Fibroblast of skin of scalp (primary cell): ENCODE measurements around the gene ADAMTS8.
"Not testable (repeated sequence)": the region's sequence is repeated elsewhere in the genome, so short reads cannot be mapped to it uniquely, and the experiment has no call there.

Source experiments
- DNase-seq: peaks from one replicate; pipeline ENCODE4 v3.0.0-alpha.2; 2013

ADAMTS8 gene

GRCh38 chr11:130438401-130439159 lies 10.2 kb upstream of the ADAMTS8 start:
- DNase-seq = not testable (repeated sequence)

DNA sequence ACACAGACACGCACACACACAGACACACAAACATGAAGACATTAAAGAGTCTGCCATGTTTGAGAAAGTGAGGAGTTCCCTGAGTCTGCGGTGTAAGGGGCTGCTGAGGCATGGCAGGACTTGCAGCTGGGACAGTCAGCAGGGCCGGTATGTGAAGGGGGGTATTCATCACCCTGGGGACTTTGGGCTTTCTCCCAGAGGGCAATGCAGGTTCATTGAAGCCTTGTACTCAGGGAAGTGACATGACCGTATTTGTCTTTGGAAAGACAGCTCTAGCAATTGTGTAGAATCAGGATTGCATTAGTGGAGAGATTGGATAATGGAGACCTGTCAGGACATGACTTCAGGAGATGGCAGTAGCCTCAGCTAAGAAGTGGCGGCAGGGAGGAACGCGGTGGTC lies 9.4 kb upstream of the ADAMTS8 start:
- no peak for DNase-seq

DNA sequence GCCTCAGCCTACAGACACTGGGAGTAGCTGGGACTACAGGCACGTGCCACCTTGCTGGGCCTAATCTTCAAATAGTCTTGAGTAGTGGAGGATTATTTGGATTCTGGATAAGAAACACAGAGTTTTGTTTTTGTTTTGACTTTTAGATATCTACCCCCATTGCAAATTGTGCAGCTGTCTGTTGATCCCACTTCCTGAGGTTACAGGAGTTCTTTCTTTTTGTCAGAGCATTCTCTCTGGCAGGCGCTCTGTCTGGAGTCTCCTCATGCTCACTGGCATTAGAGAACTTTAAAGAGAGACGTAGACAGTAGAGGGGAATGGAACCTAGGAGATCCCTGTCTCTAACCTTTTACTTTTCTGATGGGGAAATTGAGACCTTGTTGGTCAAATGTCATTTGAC lies 7.8 kb upstream of the ADAMTS8 start:
- no peak for DNase-seq

DNA sequence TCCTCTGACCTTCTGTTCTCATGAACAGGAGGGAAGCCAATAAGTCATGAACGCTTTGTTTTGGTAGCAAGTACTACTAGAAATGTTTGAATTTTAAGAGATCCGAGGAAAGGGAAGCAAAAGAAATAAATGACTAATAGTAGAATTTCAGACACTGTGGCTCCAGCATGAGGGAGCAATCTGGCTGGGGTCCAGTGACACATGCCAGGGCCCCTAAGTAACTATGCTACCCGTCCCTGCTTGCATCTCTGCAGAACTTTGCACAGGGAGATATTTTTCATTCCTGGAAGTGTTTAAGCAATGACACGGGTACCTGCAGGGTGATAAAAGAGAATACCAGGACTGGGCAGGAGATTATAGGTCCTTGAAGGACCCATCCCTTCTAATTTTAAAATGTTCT lies 7.3 kb upstream of the ADAMTS8 start:
- DNase-seq = peak; percentile 66

DNA sequence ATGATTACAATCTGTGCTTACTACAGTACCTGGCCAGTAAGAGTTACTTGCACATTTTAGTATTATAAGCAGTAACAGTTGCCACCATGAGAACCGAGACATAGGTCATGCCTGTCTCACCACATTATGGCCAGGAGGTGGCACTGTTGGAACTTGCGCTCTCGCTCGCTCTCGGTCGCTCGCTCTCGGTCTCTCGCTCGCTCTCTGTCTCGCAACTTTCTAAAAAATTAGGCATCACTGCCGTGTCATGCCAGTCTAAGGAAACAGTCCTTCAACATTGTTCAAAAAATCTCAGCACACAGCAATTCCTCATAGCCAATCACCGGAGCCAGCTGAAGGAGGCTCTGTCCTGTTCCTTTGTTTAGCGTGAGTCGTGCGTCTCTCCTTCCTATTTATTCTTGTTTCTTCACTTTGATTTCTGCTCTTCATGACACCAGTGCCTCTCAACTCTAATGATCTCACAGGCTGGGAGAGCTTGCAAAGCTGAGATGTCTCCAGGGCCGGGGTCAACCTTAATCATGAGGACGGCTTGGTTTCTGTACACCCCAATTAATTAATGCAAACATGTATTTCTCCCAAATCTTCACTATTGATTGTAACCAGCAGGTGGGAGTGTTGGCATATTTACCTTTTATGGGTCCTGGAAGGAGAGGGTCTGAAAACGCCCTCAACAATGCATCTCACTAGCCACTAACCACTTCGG lies 6.3 kb upstream of the ADAMTS8 start:
- peak; percentile 81 for DNase-seq

DNA sequence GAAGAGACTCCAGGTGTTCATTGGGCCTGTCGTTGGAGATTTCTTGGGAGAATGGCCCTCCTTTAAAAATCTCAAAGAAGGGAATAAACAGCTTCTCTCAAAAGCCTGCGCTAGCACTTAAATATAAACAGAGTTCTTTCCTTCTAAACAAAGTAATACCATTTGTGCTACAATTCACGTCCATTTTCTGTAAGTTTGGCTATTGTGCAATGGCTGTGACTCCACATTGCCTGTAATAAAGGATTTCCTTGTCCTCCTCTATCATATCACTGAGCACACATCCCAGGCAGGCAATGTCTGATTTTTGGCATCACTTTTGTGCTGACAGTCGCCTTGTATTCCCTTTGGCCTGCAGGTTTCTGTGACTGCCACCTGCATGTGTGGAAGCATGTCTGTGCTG lies 4.9 kb upstream of the ADAMTS8 start:
- no peak for DNase-seq

- peak; percentile 46 for DNase-seq
Observed at GRCh38 chr11:130431801-130432200, 3.4 kb upstream of the ADAMTS8 start.

GRCh38 chr11:130431331-130431773 lies 2.9 kb upstream of the ADAMTS8 start:
- DNase-seq = peak; percentile 55

DNA sequence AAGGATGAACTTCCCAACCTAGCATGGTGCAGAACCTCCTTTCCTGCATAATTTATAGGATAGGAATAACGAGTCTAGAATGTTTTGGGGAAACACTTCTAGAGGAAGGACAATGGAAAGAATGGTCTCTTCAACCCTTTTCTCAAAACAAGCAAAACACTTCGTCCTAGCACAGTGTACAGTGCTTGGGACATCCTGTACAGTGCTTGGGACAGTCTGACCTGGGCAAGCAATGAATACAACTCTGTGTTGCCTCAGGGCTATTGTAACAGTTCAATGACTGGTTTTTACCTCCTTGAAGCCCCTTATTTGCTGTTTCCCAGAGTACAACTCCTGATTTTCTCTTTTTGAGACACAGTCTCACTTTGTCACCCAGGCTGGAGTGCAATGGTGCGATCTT lies 1.6 kb upstream of the ADAMTS8 start:
- no peak for DNase-seq

- no peak for DNase-seq
Observed at GRCh38 chr11:130429120-130429681, 792 bp upstream of the ADAMTS8 start.

DNA sequence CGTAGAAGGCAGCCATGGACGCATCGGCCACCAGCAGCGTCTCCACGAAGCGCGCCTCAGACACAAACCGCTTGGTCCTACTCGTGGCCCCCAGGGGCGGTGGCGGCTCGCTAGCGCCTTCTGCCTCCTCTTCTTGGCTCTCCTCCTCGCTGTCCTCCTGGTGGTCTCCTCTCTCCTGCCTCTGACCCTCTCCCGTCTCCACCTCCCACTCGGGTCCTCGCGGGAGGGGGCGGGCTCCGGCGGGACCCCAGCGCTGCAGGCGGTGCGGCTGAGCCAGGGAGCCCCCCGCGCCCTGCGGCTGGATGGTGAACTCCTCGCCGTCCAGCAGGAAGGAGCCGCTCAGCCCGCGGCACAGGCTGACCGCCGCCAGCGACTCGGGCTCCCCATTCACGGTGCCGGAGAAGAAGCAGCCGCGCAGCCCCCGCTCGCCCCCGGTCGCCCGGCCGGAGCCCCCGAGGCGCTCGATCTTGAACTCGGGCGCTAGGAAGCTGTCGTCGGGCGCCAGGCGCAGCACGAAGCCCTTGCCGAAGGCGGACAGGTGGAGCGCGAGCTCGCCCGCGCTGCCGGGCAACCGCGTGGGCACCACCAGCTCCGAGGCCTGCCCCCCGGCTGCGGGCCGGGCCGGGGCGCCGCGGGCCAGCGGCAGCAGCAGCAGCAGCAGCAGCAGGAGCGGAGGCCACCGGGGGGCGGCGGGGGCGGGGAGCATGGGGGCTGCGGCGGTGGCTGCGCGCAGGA lies 661 bp downstream of the ADAMTS8 start:
- no peak for DNase-seq

- DNase-seq = no peak
Observed at GRCh38 chr11:130426837-130427341, 1.5 kb downstream of the ADAMTS8 start.

DNA sequence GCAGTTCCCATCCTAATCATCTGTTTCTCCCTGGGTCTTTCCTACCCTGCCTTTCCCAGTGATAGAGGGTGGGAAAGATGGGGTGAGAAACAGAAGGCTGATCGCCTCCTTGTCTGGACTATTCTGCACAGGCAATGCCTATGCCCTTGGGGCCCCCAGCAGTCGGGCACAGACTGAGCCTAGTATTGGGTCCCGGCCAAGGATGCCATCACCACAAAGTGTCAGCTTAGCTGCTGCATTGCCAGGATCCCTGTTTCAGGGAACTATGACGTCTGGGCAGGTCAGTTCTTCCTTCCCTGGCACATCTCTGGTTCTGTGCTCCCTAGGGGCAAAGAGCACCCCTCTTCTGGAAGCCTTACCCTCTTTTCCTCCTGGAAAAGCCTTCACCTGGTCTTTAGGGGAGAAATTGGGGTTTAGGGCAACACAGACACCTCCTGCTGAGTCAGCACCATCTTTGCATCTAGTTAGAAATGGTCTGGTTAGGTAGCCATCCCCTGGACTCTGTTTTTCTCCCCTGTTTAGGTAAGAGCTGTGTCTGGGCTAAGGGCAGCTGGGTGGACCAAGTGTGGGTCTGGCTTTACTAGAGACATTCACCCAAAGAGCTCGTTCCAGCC lies 2.1 kb downstream of the ADAMTS8 start:
- no peak for DNase-seq

- DNase-seq = no peak
Observed at GRCh38 chr11:130425156-130425555, 3.3 kb downstream of the ADAMTS8 start.

GRCh38 chr11:130424613-130425140 lies 3.7 kb downstream of the ADAMTS8 start:
- DNase-seq = no peak

GRCh38 chr11:130423541-130424142 lies 4.8 kb downstream of the ADAMTS8 start:
- DNase-seq = no peak

DNA sequence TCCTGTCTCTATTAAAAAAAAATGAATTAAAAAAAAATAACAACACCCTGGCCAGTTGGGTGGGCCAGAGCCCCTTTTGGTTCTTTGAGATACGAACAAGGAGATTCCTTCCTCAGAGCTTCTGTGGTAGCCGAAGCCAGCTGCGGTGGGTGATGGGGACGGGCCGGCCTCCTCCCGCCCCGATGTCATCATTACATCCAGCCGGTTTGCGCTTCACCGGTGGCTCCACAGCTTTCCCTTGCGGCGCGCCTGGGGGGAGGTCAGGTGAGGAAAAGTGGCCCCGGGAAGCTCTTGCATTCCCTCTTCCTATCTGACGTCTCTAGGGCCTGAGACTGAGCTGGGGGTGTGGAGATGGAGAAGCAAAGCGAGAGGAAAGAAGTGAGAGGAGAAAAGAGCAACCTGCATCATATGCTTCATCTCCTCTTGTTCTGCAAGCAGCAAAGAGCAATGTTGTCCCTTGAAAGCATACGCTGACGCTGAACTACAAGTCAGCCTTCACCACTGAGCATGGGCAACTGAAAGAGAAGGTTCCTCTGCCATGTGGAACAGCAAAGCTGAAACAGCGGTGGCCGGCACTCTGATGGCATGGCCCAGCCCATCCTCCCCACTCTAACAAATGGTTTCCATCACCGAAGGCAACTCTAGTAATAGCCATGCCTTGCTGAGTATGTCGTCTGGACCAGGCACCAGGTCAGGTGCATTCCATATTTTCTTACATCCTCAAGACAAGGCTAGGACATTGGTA lies 6.0 kb downstream of the ADAMTS8 start:
- DNase-seq = no peak

DNA sequence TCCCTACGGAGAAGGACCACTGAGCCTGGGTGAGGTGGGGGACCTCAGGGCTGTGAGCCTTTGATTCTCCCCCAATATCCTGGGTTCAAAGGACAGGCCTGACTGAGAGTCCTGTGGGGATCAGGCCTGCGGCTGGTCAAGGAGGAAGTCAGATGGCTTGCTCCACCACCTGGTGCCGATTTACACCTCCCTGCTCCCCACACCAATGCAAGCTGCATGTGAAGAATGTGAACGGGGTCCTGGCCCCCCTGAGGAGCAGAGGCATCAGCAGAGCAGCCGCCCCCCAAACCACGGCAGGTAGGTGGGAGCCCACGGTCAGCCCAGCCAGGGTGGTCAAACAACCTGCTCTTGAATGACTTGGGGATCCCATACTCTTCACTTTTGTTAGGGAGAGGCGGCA lies 6.7 kb downstream of the ADAMTS8 start:
- no peak for DNase-seq

DNA sequence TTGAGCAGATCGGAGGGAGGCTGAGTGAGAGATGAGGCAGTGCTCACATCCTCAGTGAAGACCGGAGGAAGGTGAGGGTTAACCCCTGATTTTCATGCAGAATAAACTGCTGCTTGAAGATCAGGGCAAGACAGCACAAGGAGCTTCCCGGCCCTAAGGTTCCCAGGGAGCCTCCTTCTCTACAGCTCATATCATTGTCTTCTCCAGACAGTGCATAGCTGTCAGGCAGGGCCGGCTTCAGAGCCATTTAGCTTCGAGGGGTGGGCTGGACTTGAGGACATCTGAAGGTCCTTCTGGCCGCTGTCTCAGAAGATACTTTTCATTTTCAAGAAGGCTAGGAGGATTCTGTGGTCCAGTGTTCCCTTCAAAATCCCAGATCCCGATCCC lies 7.2 kb downstream of the ADAMTS8 start:
- DNase-seq = no peak

DNA sequence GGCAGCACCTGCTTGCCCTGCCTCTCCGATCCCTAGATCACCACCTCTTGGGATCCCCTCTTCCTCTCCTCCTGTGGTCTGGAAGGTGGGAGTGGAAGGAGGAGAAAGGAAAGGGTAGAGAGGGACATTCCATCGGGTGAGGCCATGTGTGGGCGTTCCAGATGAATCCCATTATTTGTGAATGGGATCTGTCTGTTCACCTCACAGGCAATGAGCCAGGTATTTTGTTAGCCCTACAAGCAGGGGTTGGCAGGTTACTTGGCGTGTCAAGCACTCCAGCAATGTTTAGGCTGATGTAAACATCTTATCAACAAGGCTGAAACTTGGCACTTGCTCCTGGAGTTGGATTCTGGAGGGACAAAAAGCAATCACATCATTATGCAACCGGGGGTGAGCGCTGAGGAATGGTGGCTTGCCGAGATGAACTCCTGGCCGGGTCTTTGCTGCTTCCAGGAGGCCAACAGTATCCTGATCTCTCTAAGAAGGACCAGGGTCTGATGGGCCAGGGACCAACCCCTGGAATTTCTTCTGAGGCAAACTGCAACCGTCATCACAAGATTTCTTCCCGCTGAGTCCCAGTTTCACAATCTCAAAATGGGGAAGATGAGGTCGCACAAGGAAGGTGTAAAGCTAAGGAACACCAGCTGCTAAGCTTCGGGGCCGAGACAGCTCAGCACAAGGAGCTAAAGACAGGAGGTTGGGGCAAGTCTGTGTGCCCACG lies 7.8 kb downstream of the ADAMTS8 start:
- DNase-seq = no peak
